GM19467 (cell line): ENCODE measurements around the gene SLC22A31.

Experiments
- ATAC-seq: cut with Tn5 transposase; IDR thresholded peaks from one replicate; pipeline ENCODE4 v1.9.1; 2021; ENCODE audit warnings: mild to moderate bottlenecking, moderate library complexity; ENCODE audit not compliant: unreplicated experiment

The SLC22A31 gene

DNA sequence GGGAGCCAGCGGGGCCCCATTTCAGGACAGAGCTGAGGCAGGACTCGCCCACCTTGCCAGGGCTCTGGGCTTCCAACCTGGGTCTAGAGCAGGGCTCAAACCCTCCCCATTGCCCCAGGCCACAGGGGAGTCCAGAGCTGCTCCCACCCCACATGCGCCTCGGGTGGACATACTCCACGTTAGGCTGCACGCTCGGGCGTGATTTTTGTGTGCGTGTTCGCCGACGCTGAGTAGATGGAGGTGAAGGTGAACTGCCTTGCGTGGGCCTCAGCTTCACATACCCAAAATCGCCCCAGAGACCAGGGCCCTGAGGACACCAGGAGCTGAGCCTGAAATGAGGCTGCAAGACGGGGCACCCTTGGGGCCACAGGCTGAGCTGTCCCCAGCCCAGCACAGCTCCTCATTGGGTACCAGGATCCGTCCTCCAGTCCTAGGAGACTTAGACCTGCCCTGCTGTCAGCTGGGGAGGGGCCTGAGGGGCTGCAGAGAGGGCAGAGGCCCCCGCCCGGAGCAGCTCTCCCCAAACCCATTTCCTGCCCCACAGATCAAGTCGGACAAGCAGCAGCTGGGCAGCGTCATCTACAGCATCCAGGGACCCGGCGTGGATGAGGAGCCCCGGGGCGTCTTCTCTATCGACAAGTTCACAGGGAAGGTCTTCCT, 20.6 kb downstream of the SLC22A31 start:
- ATAC-seq: no peak

DNA sequence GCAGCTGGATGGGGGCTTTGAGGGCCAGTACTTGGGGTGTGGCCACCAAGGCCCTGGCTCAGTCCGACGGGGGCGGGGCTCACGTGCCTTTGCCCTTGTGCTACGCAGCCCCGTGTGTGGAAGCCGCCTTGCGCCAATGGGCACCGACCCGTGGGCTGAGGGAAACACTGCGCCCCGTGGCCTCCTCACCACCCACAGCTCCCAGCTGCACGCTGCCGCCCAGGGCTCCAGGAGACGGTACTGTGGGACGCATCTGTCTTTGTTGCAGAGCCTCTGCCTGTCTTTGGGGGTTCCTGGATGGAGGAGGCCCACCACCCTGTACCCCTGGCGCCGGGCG, 21.2 kb downstream of the SLC22A31 start:
- no peak for ATAC-seq

DNA sequence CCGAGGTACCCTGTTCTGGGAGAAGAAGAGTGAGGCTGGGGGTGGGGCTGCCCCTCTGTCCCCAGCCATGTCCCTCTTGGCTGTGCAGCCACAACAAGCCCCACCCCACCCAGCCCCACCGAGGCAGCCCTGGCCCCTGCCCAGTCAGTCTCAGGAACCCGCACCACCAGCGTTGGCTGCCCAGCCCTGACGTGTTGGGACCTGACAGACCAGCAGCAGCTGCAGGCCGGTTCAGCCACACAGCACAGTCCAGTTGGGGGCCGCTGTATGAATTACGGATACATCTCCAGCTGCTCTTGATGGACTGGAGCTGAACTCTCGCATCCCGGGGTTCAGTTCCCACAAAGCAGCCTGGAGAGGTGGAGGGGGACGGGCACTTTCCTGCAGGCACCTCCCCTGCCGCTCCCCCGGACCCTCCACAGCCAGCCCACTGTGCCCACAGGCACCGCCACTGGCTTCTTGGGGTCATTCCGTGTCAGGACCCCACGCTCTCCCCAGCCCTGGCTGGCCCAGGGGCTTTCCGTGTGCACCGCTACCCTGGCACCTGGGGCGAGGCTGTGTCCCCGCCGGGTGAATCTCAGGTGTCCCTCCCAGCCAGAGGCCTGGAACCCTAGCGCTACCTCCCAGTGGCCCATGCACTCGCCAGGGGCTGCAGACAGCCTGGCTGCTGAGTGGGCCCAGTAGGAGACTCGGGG, 21.7 kb downstream of the SLC22A31 start:
- ATAC-seq: no peak

DNA sequence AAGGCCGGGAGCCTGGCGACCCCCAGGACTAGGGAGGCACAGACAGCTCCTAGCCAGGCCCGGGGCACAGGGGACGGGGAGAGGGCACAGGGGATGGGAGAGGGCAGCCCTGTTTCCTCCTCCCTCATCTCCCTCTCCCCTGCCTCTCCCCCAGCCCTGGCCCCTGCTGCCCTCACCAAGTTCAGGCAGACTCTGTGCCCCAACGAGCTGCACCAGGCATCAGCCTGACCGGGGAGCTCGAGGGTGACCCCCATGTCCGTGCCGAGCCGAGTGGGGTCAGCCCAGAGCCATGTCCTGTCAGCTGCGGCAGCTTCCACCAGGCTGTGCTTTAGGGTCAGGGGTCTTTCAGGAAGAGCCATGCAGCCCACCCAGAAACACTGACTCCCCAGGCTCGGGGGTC, 22.8 kb downstream of the SLC22A31 start:
- no peak for ATAC-seq

DNA sequence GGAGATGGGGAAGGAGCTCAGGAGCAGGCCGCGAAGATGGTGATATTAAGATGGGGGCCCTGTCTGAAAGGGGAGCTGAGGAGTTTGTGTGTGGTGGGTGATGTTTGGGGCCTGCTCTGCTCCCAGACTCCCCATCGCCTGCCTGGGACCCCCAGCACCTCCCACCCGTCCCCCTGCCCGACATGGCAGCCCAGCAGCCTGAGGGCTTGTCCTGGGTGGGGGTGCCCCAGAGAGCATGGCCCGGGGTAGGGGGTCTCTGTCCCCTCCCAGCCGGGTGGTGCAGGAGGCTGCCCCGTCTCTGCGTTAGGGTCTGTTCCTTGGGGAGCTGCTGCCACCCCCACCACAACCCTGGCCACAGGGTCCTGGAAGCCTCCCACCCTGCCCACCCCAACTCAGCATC, 23.6 kb downstream of the SLC22A31 start:
- ATAC-seq: no peak

DNA sequence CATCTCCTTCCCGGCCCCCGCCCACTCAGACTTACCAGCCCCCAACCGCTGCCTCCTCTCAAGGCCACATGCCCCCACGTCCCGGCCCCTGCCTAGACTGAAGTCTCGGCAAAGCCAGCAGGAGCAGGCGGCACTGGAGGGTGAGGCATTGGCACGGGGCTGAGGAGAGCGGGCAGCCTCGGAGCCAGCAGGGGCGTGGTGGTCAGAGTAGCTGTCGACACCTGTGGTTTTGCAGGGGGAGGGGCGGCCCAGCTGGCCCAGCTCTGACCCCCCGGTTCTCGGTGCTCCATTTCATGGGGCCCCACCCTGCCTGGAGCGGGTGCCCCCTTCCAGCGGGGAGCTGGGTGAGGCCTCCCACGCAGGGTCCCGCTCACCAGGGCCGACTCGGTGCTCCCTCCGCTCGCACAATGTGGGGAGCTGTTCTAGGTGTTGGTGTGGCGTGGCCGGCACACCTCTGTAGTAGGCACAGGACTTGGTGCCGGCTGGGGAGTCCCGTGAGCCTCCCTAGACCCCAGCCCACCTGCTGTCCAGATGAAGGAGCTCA, 24.1 kb downstream of the SLC22A31 start:
- ATAC-seq: no peak

DNA sequence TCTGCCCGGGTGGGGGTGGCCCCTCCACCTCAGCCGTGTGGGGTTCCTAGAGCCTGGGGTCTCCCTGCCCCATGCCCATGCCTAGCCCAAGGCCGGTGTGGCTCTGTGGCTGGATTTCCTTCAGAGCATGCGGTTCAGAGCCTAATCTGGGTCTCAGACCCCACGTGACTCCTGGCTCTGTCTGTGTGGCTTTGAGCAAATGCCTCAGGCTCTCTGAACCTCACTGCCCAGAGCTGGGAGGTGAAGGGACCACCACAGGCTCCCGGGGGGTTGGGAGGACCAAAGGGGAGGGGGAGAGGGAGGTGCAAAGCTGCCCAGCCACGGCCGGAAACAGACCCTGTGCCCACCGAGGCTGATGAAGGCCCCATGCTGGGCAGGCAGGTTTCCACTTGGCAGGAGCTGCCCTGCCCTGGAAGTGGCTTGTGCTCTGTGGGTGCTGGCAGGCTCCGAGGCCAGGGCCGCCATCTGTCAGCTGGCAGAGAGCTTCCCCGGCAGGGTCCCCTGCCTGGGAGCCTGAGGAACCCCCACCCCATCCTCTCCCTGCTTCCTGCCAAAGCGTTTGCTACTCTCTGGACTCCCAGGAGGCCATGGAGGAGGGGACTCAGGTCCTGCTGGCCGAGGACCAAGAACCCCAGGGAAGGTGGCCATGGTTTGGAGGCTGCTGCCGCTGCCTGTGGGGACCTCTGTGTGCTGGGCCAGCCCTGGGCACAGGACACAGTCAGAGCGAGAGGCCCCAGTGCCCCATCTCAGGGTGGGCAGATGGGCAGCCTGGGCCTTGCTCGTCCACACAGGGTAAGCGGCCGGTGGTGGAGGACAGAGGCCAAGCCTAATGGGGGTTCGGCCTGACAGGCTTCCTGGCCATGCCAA, 24.8 kb downstream of the SLC22A31 start:
- ATAC-seq: no peak

DNA sequence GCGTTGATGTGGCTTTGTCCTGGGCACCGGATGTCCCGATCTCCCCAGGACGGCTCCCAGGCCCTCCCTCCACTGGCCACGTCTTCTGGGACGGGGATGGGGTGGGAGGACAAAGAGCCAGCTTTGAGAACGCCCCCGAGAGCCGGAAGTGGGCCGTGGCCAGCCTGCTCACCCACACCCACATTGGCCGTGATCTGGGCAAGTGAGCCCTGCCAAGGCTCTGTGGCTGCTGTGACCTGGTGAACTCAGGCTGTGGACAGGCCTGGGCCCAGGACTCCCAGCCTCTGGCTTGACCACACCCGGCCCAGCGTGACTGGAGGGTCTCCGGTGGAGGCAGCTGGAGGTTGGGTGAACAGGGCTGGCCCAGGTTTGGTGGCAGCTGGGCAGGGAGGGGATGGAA, 25.5 kb downstream of the SLC22A31 start:
- no peak for ATAC-seq

DNA sequence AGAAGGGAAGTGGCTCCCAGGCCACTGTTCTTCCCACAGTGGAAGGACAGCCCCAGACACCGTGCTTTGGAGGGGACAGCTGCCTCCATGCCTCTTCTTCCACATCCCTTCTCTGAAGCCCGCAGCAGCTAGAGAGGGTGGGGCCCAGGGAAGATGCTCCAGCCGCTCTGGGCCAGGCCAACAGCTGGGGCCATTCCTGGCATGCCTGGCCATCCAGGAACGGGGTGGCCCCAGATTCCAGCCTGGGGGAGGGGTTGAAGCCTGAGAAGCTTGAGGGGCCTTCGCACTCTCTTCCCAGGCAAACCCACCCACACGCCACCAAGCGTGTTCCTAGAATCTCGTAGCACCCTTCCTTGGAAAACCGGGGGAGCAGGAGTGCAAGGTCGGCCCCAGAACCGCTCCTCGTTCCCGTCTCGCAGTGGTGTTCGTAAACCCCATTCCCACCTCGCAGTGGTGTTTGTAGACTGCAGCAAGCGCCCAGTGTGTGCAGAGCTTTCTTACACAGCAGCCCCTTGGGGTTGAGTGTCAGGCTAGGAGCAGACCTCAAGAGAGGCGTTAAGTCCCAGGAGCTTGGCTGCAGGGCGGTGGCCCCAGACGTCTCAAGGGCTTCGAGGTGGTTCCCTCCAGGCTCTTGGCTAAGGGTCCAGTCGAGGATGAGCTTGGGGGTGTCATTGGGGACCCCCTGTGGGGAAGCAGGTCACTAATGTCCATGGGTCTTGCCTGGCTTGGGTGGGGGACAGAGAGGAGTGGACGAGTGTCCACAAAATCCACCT, 26.1 kb downstream of the SLC22A31 start:
- no peak for ATAC-seq

DNA sequence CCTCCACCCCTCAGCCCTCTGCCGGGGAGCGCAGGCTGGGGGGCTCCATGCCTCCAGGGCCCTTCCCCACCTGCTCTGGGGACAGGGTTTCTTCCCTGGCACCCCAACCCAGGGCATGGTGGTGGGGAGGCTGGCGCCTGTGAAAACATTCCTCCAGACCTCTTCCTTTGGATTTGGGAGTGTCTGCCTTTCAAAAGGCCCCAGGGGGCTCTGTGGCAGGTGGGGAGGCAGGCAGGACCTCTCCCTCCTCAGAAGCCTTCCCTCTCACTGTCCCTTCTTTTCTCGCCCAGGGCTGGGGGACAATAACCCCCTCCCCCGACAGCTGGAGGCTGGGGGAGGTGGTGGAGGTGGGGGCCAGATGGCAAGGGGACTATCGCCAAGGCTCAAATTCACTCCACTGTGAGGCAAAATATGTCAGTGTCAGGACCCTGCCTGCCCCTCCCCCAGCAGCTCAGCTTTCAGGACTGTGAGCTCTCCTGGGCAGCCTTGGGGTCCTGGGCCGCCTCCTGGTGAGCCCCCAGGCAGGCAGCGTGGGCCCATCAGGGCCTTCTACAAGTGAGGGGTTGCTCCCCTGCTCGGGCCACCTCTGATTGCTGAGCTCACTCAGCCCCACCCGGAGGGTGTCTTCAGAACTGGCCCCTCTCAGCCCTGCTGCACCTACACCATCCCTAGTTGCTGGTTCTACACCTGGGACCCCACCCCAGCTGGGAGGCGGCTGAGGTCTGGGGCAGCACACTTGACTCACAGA, 27.0 kb downstream of the SLC22A31 start:
- ATAC-seq: no peak

DNA sequence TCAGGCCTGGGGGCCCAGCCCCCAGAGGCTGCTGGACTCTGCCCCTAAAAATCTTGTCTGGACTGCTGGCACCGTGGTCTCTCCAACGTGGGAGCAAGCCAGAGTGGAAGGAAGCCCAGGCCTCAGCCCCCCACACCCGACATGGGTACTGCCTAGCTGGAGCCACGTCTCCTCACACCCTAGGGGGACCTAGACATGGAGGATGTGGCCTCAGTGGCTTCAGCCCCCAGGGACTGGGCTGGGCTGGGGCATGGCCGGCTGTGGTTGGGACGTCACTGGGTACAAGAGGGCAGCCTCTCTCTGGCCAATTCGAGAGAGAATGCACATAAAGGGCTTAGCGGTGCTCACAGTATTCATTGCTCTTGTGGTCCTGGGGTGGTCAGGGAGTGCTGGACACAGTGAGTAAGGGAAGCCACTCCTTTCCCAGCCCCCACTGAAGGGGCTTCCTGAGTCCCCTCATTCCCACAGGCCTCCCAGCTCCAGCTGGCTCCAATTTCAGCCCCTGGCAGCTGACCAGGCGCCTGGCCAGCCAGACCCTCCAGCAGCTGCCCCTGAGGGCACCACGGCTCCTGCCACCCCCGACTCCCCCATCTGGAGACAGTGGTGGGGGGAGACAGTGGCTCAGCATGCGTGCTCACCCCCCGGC, 27.7 kb downstream of the SLC22A31 start:
- no peak for ATAC-seq

DNA sequence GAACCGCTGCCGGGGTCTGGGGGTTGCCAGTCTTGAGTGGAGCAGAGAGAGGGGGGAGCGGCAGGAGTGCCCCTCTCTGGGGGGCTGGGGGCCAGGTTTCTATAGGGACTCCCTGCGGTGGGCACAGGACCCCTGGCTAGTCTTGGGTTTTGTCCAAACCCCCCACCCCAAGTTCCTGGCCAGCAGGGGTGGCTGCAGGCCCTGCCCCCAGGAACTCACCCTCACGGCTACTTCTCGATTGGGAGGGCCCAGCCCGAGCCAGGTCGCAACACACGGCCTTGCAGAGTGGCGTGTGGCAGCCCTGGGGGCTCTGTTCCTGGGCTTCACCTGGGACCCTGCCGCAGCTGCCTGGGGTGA, 28.2 kb downstream of the SLC22A31 start:
- no peak for ATAC-seq

DNA sequence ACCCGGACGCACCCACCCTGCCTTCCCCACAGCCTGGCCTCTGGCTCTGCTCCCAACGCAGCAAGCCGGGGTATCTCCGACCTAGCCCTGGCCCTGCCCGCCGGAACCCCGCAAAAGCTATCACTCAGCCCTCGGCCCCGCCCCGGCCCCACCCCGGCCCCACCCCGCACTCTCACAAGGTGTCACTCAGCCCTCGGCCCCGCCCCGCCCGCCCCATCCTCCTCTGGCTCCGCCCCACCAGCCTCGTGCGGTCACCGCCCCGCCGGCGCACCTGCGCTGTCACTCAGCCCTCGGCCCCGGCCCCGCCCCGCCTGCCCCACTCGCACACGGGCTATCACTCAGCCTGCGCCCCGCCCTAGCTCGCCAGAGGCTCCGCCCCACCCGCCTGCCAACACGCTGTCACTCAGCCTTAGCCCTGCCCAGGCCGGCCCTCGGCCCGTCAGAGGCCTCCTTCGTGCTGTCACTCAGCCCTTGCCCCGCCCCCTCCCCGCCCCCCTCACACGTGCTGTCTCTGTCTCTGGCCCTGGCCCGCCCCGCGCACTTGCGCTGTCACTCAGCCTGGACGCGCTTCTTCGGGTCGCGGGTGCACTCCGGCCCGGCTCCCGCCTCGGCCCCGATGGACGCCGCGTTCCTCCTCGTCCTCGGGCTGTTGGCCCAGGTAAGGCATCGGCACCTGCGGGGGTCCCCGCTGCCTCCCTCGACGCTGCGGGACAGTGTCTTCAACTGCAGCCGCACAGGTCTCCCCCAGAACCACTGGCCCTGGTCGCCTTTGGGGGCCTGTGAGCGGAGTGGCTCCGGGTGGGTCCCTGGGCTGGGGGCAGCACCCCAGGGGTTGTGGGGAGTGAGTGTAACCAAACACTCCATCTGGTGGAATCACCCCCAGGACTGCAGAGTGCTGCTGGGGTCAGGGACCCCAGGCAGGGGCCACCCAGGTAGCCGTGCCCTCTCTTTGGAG, 28.8 kb downstream of the SLC22A31 start, which contains the start of gene CDH15:
Gene CDH15, plus strand, starts transcription at position 533 of the 955 bp plus-strand sequence. Its CDS starts 84 bp downstream, at position 617.
- ATAC-seq: peak; percentile 64

DNA sequence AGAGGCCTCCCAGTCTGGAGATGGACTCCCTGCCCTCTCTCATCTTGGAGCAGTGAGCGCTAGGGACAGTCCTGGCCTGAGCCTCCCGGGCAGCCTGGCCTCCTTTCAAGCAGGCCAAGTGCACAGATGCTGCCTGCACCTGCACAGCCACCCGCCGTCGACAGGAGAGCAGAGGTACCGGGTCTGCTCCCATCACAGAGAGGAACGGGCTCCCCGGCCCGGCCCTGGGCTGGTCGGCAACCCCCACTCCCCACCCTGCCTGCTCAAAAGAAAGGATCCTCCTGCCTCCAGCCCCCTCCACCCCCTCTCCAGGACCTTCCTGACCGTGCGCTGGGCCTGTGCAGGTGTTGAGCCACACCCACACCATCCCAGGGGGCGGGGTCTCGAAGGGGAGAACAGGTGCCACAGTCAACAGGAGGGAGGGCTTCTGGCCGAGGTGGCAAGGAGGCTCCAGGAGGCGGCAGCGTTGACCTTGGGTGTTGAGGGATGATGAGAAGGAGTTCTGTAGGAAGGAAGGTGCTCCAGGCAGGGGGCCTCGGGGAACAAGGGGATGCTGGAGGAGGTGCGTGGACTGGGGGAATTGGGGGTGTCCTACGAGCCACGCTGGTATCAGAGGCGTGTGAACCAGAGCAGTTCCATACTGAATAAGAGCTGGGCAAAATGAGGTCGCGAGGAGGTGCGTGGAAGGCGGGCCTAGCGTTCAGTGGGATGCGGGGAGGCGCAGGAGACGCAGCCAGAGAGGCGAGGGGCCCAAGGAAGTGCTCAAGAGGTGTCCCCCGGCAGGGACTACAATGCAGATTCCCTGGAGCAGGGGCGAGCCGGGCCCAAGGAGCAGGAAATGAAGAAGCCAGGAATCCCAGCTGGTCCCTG, 29.8 kb downstream of the SLC22A31 start:
- peak; percentile 3 for ATAC-seq

DNA sequence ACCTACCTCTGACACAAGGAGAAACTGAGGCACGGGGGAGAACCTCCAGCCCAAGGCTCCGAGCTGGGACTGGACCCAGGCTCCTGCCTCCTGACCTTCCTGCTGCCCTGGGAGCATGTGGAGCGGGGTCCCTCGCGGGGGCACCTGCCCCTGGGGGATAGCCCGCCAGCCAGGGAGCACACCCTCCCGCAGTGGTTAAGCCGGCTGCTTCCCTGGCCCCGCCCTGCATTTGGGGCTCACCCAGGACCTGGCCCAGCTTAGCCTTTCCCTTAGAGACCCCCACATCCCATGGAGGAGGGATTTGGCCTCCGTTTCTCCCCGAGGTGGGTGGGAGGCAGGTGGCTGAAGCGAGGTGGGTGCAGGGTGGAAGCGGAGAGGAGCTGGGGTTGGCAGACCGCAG, 30.6 kb downstream of the SLC22A31 start:
- no peak for ATAC-seq

DNA sequence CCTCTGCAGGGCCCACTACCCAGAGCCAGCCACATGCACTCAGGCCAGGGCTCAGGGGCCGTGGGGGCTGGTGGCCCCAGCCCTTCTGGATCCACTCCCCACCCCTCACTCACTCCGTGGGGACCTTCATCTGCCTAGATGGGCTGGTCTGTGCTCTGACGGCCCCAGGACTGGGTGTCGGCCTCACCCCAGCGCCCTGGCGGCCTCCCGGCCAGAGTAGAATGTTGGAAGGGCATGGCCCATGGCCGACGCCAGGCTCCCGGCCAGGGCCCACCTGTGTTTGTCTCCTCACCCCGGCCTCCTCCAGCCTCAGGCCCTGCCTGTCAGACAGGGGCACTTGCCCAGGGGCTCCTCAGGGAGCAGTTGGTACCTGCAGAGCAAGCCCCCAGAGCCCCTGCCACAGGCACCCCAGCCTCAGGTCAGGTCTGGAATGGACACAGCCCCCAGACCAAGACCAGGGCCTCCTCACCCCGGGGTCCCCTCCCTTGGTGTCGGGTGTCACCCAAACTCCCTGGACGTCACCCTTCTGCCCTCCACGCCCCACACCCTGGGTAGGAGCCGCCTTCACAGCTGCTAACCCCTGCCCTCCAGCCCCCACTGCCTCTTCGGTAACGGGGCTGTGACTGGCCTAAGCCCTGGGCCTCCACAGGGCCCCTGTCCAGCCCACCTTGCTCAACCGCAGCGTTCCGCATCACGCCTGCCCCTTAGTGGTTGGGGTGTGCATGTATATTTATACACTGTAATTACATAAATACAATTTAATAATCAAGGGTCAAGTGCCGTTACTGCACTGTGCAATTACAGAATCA, 31.8 kb downstream of the SLC22A31 start:
- no peak for ATAC-seq
